Fibroblast of lung (primary cell): ENCODE data around the gene DARS2.

Source experiments
- CTCF ChIP-seq, 2 donors: IDR thresholded peaks in 1 of 2; conservative IDR thresholded peaks in 1 of 2; 1 replicate in 1 of 2; 2 replicates in 1 of 2; pipeline ENCODE4 v1.5.1; 2011 to 2012; ENCODE audit warnings: low read length in 2 of 2, control low read depth in 1 of 2, inconsistent platforms in 1 of 2, low read depth in 1 of 2, mild to moderate bottlenecking in 1 of 2
- EZH2 ChIP-seq: IDR thresholded peaks from 2 replicates; pipeline ENCODE4 v1.5.1; 2012; ENCODE audit warnings: low read length, control low read depth, mild to moderate bottlenecking; ENCODE audit errors: missing control alignments

- TF ChIP-seq CTCF (conservative IDR thresholded peaks at IDR 0.05 in 1 of 2, IDR thresholded peaks at IDR 0.05 in 1 of 2; ENCODE audit: low read depth in 1 of 2, low read length in 2 of 2), result no peak
- no peak for TF ChIP-seq EZH2
Observed at GRCh38 chr1:173864179-173864867, 39.9 kb downstream of the DARS2 start.
